A673 (cell line): ENCODE measurements around the gene UNC50. TPM values are rescaled to one million over a fixed set of nuclear protein-coding genes. Genes with fewer than 3 reads are reported as not detected.

ENCODE experiments used
- BruUV-seq: library from RNA; stranded (reverse); fragments of 400-500 nt; replicated peaks from 2 replicates; lab custom pipeline; 2021; lab: Mats Ljungman, UMichigan
- CTCF ChIA-PET: fragments of 300-600 bp; sonication (Branson Sonifier 250); formaldehyde crosslinking; loops from one replicate; lab custom pipeline; 2022; ENCODE audit warnings: antibody characterized with exemption; lab: Charles Lee
- POLR2A ChIA-PET: fragments of 300-600 bp; sonication (Branson Sonifier 250); formaldehyde crosslinking; loops from one replicate; lab custom pipeline; 2022; ENCODE audit warnings: antibody characterized with exemption; ENCODE audit not compliant: low non-redundant PET; lab: Charles Lee
- DNase-seq: peaks from one replicate; pipeline ENCODE4 v3.0.0-alpha.2; 2015; ENCODE audit warnings: low spot score
- H3K27ac ChIP-seq: fragments of 200-600 bp; sonication (generic); 2 replicates; pipeline ENCODE4 v1.5.1; 2016; ENCODE audit warnings: mixed run types, low read depth, mild to moderate bottlenecking, mixed read lengths, antibody characterized with exemption, low read length; ENCODE audit not compliant: poor library complexity, severe bottlenecking
- H3K27me3 ChIP-seq: fragments of 200-600 bp; sonication (generic); replicated peaks from 2 replicates; pipeline ENCODE4 v1.6.1; 2017; ENCODE audit warnings: mixed run types, low read depth, mild to moderate bottlenecking, mixed read lengths, antibody characterized with exemption, low read length; ENCODE audit not compliant: insufficient read depth, poor library complexity
- H3K36me3 ChIP-seq: fragments of 200-600 bp; sonication (generic); 2 replicates; pipeline ENCODE4 v1.6.1; 2016; ENCODE audit warnings: mixed run types, mild to moderate bottlenecking, mixed read lengths, antibody characterized with exemption, low read length; ENCODE audit not compliant: insufficient read depth, poor library complexity, severe bottlenecking
- H3K4me1 ChIP-seq: fragments of 200-600 bp; sonication (generic); 2 replicates; pipeline ENCODE4 v1.6.1; 2017; ENCODE audit warnings: mixed run types, mild to moderate bottlenecking, mixed read lengths, antibody characterized with exemption, low read length; ENCODE audit not compliant: insufficient read depth, poor library complexity, severe bottlenecking
- H3K4me3 ChIP-seq: fragments of 200-600 bp; sonication (generic); 2 replicates; pipeline ENCODE4 v1.5.1; 2016; ENCODE audit warnings: low read depth, mixed run types, mild to moderate bottlenecking, mixed read lengths, low read length; ENCODE audit not compliant: poor library complexity, severe bottlenecking
- H3K9me3 ChIP-seq: fragments of 200-600 bp; sonication (generic); 2 replicates; pipeline ENCODE4 v1.6.1; 2016; ENCODE audit warnings: mixed run types, low read depth, mild to moderate bottlenecking, mixed read lengths, antibody characterized with exemption, low read length; ENCODE audit not compliant: poor library complexity, severe bottlenecking
- EZH2 ChIP-seq: fragments of 200-600 bp; sonication (generic); IDR thresholded peaks from 2 replicates; pipeline ENCODE4 v1.6.1; 2017; ENCODE audit warnings: borderline replicate concordance, low read depth, mild to moderate bottlenecking, mixed read lengths, antibody characterized with exemption, low read length; ENCODE audit not compliant: poor library complexity, severe bottlenecking
- intact Hi-C: fragments of 100-400 bp; cut with micrococcal nuclease; formaldehyde crosslinking; loops from one replicate; pipeline ENCODE4 v1.10.0; 2022; ENCODE audit not compliant: unreplicated experiment
- total RNA-seq: library from RNA; stranded (reverse); gene quantifications from 2 replicates; pipeline ENCODE4 v1.2.3, GENCODE V29; 2021
- TF ChIP-seq, protein P1 (sequence below): fragments of 300-800, 200-600 bp; sonication (generic); conservative IDR thresholded peaks from 2 replicates; pipeline ENCODE4 v1.5.1; 2017; ENCODE audit warnings: low read depth, mild to moderate bottlenecking, antibody characterized with exemption, low read length, moderate library complexity, mixed read lengths

UNC50 gene
- total RNA-seq, 1 experiment from 2014 or later: 32.5 TPM

DNA sequence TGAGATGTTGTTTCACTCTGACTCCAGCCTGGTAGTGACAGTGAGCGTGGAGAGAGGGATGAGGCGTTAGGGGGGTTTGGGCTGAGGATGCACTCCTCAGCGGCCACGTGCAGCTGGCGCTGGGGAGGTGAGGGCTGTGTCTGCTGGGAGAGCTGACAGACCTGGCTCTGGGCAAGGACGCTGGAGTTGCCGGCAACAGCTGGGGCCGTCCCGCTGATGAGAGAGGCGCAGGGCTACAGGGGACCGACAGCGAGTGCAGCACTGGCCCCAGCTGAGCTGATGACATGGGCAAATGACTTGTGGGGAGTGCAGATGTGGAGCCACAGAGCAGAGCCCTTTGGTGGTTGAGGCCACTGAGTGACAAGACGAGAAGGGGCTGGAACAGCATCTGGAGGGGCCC, 38.5 kb upstream of the UNC50 start:
- H3K27me3 ChIP-seq: no peaks in the 10 kb centered on the region
- no peak overlapping the region for H3K27ac ChIP-seq
- intact Hi-C loops: no loop called here
- peaks cover 24% of the 10 kb centered on the region for H3K36me3 ChIP-seq
- CTCF ChIA-PET: no interaction called here
- no peaks in the 10 kb centered on the region for H3K4me1 ChIP-seq
- POLR2A ChIA-PET: no interaction called here
- H3K4me3 ChIP-seq: no peak overlapping the region
- BruUV-seq: no TSS peak
- TF ChIP-seq, protein P1, sequence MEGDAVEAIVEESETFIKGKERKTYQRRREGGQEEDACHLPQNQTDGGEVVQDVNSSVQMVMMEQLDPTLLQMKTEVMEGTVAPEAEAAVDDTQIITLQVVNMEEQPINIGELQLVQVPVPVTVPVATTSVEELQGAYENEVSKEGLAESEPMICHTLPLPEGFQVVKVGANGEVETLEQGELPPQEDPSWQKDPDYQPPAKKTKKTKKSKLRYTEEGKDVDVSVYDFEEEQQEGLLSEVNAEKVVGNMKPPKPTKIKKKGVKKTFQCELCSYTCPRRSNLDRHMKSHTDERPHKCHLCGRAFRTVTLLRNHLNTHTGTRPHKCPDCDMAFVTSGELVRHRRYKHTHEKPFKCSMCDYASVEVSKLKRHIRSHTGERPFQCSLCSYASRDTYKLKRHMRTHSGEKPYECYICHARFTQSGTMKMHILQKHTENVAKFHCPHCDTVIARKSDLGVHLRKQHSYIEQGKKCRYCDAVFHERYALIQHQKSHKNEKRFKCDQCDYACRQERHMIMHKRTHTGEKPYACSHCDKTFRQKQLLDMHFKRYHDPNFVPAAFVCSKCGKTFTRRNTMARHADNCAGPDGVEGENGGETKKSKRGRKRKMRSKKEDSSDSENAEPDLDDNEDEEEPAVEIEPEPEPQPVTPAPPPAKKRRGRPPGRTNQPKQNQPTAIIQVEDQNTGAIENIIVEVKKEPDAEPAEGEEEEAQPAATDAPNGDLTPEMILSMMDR: no peak
- TF ChIP-seq EZH2: no peak
- DNase-seq: no peak
- no peaks in the 10 kb centered on the region for H3K9me3 ChIP-seq

DNA sequence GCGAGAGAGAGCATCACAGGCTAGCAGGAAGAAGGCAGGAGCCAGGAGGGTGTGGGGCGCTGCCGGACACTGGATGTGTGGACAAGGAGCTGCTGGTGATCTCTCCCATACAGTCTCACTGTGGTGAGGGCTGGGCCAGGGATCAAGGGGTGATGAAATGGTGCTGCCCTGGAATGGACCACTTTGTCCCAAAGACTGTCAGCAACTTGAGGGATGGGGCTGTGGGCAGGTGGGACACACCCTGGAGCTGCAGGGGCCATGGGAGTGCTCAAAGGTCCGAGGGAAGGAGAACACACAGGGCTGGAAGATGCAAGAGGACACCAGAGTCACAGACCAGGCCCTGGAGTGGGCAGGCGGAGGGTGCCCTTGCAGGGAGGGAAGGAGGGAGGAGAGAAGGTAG, 38.0 kb upstream of the UNC50 start:
- ChIA-PET CTCF (no interaction called here), POLR2A (no interaction called here)
- H3K9me3 ChIP-seq: no peaks in the 10 kb centered on the region
- peaks cover 20% of the 10 kb centered on the region for H3K36me3 ChIP-seq
- no peaks in the 10 kb centered on the region for H3K4me1 ChIP-seq
- intact Hi-C loops: no loop called here
- no peak overlapping the region for H3K4me3 ChIP-seq
- no peak overlapping the region for H3K27ac ChIP-seq
- no TSS peak for BruUV-seq
- H3K27me3 ChIP-seq: no peaks in the 10 kb centered on the region
- no peak for TF ChIP-seq EZH2
- TF ChIP-seq, protein P1: no peak
- no peak for DNase-seq

DNA sequence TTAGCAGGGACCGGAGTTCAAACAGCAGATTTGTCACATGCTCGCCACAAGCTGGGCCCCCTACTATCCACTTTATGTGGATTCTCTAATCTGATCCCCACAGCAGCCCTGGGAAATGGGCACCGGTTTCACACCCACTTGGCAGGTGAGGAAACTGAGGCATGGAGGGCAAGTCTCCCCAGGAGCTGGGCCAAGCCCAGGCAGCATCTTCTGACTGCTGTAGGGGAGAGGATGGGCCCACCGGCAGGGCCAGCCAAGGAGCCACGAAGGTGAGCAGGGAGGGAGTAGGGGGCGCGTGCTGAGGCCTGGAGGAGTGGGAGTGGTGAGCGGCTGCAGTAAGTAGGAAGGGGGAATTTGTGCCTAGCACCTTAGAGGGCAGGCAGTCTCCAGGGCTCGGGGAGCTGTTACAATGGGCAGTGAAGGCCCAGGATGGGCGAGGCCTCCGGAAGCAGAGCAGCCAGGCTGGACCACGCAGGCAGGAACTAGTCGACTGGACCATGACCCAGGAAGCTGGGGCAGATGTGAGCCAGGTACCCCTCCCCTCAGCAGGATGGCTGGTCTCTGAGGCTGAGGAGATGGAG, 37.2 kb upstream of the UNC50 start:
- H3K27ac ChIP-seq: no peak overlapping the region
- H3K9me3 ChIP-seq: no peaks in the 10 kb centered on the region
- no peak for TF ChIP-seq EZH2
- TF ChIP-seq, protein P1: no peak
- no peak overlapping the region for H3K4me3 ChIP-seq
- H3K4me1 ChIP-seq: no peaks in the 10 kb centered on the region
- no peaks in the 10 kb centered on the region for H3K27me3 ChIP-seq
- POLR2A ChIA-PET: no interaction called here
- H3K36me3 ChIP-seq: peaks cover 13% of the 10 kb centered on the region
- intact Hi-C loops: no loop called here
- BruUV-seq: no TSS peak
- DNase-seq: no peak
- CTCF ChIA-PET: no interaction called here
